HG03066 (cell line): Measurements from ENCODE around the gene DOP1B.
"Not testable (repeated sequence)": the region's sequence is repeated elsewhere in the genome, so short reads cannot be mapped to it uniquely, and the experiment has no call there.

Source experiments
- ATAC-seq: cut with Tn5 transposase; IDR thresholded peaks from one replicate; pipeline ENCODE4 v1.9.1; 2021; ENCODE audit warnings: low read depth; ENCODE audit not compliant: unreplicated experiment

The DOP1B gene, protein sequence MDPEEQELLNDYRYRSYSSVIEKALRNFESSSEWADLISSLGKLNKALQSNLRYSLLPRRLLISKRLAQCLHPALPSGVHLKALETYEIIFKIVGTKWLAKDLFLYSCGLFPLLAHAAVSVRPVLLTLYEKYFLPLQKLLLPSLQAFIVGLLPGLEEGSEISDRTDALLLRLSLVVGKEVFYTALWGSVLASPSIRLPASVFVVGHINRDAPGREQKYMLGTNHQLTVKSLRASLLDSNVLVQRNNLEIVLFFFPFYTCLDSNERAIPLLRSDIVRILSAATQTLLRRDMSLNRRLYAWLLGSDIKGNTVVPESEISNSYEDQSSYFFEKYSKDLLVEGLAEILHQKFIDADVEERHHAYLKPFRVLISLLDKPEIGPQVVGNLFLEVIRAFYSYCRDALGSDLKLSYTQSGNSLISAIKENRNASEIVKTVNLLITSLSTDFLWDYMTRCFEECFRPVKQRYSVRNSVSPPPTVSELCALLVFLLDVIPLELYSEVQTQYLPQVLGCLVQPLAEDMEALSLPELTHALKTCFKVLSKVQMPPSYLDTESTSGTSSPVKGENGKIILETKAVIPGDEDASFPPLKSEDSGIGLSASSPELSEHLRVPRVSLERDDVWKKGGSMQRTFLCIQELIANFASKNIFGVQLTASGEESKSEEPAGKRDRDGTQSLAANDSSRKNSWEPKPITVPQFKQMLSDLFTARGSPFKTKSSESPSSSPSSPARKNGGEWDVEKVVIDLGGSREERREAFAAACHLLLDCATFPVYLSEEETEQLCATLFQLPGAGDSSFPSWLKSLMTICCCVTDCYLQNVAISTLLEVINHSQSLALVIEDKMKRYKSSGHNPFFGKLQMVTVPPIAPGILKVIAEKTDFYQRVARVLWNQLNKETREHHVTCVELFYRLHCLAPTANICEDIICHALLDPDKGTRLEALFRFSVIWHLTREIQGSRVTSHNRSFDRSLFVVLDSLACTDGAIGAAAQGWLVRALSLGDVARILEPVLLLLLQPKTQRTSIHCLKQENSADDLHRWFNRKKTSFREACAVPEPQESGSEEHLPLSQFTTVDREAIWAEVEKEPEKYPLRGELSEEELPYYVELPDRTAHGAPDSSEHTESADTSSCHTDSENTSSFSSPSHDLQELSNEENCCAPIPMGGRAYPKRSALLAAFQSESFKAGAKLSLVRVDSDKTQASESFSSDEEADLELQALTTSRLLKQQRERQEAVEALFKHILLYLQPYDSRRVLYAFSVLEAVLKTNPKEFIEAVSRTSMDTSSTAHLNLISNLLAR (N-terminal part only)

DNA sequence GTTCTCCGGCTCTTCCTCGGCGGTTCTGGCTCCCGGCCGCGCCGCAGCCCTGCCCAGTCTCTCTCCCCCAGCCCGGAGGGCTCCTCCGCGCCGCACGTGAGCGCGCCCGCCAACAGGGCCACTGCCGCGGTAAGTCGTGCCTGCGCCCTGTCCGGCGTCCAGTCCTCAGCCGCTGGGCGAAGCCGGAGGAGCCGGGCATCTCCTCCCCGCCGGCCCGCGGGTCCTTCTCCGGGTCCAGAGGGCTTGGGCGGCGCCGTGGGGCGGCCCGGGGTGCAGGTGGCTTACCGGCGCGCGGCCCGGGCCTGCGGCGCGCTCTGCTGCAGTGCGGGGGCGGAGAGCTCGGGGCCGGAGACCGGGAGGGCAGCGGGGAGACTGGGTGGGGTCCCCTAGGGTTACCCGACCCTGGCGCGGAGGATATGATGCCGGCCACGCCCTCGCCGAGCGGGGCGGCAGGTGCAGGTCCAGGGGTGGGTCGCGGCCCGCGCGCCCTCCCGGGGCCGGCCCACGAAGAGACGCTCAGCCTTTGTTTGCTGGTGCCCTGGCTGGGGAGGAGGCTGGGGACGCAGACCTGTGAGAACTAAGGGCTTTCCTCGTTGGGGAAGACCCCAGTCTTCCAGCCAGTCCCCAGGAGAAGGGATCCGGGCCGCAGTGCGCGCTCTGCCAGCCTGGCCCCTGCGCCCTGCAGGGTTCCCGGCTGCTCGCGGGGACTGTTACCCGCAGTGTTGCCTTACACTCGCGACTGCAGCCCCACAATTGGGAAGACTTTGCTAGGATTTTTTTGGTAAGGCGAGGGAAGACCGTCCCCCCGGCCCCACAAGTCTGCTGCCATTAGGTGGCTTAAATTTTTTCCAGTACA is at the start of gene DOP1B:
TSS of gene DOP1B (plus strand) at position 10 of the 856 bp plus-strand sequence. CDS start 7,910 bp downstream, outside the sequence.
- peak; percentile 26 for ATAC-seq

DNA sequence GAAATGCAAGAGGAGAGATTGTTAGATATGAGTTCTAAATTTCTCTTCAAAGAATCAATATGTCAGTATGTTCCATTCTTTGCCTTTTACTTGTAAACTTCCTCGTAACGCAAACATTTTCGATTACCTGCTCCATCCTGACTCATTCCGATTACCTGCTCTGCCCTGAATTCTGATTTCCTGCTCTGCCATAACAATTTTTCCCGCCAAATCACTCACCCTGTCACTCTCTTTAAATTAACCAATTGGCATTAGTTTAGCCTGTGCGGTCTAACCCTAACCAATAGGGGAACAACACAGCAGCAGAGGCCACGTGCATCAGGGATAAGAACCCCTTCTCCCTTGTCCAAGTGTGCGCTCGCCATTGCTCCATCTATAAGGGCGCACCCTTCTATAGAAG is 46.8 kb upstream of the DOP1B start:
- no peak for ATAC-seq

DNA sequence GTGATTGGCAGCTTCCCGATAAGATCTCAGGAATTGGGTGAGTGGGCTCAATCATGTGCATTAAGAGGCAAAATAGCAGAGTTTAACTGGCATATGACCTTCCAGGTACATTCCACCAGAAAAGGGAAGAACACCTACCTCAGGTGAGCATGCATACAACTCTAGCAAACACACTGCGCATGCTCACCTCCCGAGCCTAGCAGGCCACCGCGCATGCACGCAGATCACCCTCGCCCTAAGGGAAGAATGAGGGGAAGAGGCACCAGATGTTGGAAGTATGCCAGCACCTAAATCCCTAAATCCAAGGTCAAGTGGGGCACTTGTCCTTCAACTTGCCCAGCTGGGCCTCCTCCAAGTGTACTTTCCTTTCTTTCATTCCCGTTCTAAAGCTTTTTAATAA is 45.4 kb upstream of the DOP1B start:
- no peak for ATAC-seq

DNA sequence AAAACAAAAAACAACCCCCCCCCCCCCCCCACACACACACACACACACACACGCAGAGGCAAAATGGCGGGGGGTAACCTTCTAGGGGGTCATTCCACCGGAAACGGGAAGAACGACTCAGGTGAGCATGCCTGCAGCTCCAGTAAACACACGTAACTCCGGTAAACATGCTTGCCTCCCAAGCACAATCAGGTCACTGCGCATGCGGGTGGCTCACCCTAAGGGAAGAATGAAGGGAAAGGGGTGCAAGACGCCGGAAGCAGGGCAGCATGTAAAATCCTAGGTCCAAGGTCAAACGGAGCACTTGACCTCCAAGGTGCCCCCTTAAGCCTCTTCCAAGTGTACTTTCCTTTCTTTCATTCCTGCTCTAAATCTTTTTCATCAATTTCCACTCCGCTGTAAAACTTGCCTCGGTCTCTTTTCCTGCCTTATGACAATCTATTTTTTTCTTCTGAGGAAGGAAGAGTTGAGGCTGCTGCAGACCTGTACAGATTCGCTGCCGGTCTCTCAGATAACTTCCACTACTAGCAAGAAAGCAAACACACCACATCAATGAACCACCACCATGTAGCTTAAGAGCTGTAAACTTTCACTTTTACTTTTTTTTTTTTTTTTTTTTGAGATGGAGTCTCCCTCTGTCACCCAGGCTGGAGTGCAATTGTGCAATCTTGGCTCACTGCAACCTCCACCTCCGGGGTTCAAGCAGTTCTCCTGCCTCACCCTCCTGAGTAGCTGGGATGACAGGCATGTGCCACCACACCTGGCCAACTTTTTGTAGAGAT is 42.8 kb upstream of the DOP1B start:
- ATAC-seq: no peak

DNA sequence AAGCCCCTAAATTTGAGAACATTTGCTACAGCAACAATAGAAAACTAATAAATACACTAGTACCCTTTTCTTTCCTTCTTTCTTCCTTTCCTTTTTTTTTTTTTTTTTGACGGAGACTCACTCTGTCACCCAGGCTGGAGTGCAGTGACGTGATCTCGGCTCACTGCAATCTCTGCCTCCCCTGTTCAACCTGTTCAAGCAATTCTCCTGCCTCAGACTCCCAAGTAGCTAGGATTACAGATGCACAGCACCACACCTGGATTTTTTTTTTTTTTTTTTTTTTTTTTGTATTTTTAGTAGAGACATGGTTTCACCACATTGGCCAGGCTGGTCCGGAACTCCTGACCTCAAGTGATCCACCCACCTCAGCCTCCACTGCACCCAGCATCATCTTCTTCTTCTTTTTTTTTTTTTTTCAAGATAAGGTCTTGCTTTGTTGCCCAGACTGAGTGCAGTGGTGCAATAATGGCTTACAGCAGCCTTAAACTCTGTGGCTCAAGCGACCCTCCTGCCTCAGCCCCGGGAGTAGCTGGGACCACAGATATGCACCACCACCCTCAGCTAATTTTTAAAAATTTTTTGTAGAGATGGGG is 41.4 kb upstream of the DOP1B start:
- no peak for ATAC-seq

DNA sequence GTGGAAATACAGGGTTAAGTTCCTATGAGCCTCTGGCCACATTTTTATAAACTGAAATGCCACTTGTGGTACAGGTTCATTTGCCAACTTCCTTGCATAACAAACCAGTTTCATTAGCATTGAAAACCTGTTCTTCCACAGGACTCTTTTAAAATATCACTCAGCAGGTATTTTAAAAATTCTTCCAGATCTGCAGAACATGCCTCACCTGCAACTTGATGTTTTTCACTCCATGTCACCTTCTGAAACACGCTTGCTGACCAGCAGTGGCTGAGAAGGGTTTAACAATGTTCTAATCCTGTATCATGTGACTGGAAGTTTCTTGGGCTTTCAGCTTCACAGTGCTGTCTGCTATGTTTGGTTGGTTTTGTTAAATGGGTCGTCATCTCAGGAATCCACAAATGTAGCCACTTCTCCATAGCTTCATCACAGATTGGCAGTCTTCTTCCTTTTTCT is 39.3 kb upstream of the DOP1B start:
- ATAC-seq: no peak

DNA sequence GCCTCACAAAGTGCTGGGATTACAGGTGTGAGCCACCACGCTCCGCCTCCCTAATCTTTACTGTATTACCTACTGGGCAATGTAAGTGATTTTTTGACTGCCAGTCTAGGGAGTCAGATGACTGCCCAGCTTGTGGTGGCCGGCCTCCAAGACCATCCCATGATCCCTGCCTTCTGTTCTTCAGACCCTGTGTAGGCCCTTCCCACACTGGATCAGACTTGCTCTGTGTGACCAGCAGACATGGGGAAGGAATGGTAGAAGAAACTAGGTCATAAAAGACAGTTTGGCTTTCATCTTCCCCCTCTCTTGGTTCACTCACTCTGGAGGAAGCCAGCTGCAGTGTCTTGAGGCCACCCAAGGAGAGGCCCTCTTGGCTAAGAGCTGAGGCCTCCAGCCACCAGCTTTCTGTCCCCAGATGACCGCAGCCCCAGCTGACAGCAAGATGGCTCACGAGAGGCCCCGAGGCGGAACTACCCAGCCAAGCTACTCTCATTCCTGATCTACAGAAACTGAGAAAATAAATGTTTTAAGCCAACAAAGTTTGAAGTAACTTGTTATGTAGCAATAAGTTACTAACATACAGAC is 36.2 kb upstream of the DOP1B start:
- ATAC-seq: no peak

DNA sequence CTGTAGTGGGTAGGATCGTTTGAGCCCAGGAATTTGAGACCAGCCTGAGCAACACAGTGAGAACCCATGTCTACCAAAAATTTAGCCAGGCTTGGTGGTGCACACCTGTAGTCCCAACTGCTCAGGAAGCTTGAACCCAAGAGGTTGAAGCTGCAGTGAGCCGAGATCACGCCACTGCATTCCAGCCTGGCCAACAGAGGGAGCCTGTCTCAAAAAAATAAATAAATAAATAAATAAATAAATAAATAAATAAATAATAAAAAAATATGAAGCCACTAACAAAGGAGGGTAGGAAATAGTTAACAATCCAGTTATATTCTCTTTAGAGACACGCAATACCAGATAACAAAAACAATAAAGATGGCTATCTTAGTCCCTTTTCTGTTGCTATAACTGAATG is 33.6 kb upstream of the DOP1B start:
- ATAC-seq: no peak

DNA sequence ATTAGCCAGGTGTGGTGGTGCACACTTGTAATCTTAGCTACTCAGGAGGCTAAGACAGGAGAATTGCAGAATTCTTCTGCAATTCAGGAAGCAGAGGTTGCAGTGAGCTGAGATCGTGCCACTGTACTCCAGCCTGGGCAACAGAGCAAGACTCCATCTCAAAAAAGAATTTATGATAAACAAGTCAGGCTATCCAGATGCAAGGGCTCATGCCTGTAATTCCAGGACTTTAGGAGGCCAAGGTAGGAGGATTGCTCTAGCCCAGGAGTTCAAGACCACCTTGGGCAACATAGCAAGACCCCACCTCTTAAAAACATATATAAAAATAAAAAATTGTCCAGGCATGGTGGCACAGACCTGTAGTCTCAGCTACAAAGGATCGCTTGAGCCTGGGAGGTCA is 32.2 kb upstream of the DOP1B start:
- ATAC-seq: no peak

DNA sequence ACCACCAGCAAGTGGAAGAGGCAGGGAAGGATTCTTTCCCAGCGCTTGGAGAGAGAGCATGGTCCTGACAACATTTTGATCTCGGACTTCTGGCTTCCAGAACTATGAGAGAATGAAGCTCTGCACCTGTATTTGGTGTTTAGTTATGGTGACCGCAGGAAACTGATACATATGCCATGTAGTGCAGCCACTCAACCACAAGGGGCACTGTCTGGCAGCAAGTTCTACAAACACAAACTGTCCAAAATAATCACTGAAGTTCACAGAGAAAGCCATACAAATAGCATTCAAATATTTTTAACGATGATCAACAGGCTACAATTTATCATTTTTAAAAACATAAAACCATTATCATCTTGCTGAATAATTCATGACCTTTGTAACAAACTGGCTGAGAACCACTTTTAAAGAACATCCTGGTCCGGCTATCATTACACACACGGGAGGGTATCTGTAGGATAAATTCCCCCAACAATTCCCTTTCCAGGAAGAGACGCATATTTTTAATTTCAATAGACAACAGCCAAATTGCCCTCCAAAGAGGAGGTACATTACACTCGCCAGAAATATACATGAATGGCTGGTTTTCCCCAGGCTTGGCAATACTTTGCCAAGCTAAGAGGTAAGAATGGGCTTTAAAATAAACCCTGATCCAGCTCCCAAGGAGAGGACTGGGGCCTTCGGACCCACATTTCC is 31.0 kb upstream of the DOP1B start:
- no peak for ATAC-seq

DNA sequence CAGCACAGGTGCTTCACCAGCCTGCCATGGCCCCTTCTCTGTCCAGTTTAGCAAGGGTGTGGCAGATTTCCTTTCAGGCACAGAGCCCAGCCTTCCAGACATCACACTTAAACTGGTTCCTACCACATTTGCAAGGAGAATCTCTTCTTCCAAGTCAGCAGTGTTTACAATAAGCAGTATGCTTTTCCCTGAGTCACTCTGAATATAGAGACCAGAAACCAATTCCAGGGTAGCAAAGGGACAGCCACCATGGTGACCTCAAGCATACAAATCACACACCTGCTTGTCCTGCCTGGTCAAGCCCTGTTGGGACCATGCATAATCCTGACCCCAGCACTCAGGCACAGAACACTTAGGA is 30.4 kb upstream of the DOP1B start:
- no peak for ATAC-seq

DNA sequence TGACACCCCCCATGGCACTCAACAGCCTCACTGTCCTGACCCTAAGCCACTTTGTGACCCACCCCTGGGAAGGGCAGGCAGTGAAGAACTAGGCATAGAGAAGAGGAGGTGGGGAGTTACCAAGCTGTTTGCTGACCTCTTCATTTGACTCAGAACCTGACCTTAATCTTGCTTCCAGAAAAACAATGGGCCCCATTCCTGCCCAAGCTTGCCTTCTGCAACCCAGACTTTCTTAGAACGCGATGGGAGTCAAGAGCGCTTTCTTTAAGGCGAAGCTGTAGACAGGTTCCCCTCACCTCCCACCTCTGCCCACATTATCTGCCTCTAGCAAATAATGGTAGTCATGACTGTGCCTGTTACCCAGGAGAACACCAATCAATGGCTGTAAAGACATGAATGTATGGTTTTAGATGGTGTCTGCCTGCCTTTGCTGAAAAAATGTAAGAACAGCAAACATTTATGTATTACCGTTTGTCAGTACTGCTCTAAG is 30.0 kb upstream of the DOP1B start:
- no peak for ATAC-seq

DNA sequence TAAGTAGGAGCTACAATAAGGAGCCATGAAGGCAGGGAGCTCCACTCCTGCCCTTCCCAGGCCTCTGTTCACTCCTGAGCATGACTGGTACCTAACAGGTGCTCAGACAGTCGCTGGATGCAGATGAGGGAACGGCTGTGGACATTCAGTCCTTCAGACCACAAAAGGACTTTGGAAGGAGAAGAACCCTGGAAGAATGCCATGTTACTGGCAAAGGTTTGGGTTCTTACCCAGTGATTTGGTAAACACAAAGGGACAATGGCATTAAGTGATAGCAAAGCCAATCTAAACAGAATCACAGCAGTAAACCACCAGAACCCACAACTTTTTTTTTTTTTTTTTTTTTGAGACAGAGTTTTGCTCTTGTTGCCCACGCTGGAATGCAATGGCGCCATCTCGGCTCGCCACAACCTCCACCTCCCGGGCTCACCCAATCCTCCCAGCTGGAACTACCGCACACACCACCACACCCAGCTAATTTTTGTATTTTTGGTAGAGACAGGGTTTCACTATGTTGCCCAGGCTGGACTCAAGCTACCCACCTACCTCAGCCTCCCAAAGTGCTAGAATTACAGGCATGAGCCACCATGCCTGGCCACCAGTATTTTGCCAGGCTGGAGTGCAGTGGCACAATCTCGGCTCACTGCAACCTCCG is 29.2 kb upstream of the DOP1B start:
- ATAC-seq: no peak

DNA sequence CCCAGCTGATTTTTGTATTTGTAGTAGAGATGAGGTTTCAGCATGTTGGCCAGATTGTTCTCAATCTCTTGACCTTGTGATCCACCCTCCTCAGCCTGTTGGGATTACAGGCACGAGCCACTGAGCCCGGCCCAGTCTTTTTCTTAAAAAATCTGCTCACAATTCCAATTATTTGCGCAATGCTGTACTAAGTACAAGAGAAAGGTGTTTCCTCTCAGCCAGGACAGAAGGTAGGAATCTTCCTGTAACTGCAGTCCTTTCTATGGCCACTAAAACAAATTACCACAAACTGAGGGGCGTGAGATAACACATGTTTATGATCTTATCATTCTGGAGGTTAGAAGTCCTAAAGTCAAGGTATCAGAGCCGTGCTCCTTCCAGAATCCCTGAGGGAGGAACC is 28.6 kb upstream of the DOP1B start:
- no peak for ATAC-seq

DNA sequence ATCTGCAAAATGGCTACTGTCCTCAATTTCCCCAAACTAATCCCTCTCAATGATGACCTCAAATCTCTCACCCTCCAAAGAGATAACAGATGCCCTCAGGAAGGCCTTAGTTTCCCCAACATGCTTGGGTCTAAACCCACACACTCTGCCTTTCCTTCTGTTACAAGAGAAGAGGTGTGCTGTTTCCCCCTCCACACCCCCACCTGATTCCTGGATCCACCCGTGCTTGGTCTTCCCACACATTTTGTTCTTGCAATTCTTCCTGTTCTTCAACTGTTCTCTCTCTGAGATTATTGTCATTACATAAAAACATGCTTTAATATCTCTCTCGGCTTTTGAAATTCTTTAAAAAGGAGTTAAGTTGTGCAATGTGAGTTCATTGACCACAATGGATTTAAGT is 27.4 kb upstream of the DOP1B start:
- ATAC-seq: no peak

DNA sequence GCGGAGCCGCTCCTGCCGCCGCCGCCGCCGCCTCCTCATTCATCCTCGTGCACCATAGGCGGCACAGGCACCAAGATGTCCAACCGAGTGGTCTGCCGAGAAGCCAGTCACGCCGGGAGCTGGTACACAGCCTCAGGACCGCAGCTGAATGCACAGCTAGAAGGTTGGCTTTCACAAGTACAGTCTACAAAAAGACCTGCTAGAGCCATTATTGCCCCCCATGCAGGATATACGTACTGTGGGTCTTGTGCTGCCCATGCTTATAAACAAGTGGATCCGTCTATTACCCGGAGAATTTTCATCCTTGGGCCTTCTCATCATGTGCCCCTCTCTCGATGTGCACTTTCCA is 26.2 kb upstream of the DOP1B start:
- not testable (repeated sequence) for ATAC-seq

DNA sequence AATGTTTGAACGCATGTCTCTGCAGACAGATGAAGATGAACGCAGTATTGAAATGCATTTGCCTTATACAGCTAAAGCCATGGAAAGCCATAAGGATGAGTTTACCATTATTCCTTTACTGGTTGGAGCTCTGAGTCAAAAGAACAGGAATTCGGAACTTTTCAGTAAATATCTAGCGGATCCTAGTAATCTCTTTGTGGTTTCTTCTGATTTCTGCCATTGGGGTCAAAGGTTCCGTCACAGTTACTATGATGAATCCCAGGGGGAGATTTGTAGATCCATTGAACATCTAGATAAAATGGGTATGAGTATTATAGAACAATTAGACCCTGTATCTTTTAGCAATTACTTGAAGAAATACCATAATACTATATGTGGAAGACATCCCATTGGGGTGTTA is 25.8 kb upstream of the DOP1B start:
- not testable (repeated sequence) for ATAC-seq
